Bronchial epithelial cell (primary cell): ENCODE results near the gene TNC. TPM values are rescaled to one million over a fixed set of nuclear protein-coding genes. Genes with fewer than 3 reads are reported as not detected.
A peak's percentile ranks its signal among the peaks of the same experiment; 100 is the strongest.

Experiments
- DNase-seq: peaks from one replicate; pipeline ENCODE4 v3.0.0-alpha.2; 2010; ENCODE audit warnings: low read depth
- FAIRE-seq: peaks from 2 replicates; lab custom pipeline; 2011; peaks lifted over from hg19 to GRCh38; lab: Jason Lieb, UNC
- H3K27me3 ChIP-seq: 2 replicates; pipeline ENCODE4 v1.5.1; 2011; ENCODE audit warnings: low read length; ENCODE audit not compliant: control insufficient read depth, insufficient read depth
- H3K36me3 ChIP-seq: 2 replicates; pipeline ENCODE4 v1.5.1; 2011; ENCODE audit warnings: low read length; ENCODE audit not compliant: control insufficient read depth, insufficient read depth
- H3K4me3 ChIP-seq: 2 replicates; pipeline ENCODE4 v1.5.1; 2011; ENCODE audit warnings: mild to moderate bottlenecking, low read depth, low read length, control low read depth
- total RNA-seq: library from RNA; depleted of rRNA; stranded (reverse); fragments of >200 nt; gene quantifications from 2 replicates; pipeline ENCODE4 v1.2.1, GENCODE V29; 2014
- TF ChIP-seq, protein P1 (sequence below): IDR thresholded peaks from 2 replicates; pipeline ENCODE4 v1.5.1; 2011; ENCODE audit warnings: mild to moderate bottlenecking, moderate library complexity, low read length, control low read depth, inconsistent platforms; ENCODE audit not compliant: insufficient read depth, severe bottlenecking

The TNC gene
- total RNA-seq: 124 and 204 TPM in 2 replicates

DNA sequence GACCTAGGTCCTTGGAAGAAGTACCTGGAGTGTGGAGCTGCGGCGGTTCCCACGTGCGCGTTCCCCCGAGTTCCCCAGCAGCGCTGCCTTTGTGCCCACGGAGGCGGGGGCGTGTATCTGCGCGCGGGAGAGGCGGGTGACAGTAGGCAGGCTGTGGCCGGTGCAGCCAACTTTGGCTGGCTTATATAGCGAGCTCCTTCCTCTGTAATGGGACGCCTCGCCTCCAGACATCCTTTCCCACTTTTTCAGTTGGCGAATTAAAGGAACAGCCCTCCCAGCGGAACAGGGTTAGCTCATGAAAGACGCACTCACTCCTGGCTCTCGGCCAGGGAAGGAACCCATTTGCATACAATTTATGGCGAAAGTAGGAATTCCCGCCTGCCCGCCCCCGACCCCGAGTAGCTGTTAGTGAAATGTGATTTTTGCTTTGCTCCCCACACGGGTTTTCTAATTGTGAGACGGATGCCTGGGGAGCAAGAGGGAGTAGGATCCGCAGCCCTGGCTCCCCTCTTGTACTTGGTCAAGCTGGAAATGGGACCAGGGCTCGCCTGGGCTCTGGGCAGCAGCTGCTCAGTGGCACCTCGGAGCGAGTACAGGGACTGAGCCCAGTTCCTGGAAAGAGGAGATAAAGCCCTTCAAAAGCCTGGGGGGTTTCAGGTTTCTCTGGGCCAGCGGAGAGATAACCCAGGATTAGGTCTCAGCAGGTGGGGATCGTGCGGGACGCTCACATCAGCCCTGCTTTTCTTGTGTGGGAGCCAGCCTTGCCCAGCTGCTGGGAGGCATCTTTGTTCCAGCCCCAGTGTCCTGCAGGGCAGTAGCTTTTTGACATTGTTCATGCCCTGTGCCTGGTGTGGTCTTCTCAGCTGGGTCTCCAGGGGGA lies at the start of gene TNC:
Gene TNC, minus strand, starts transcription at position 159 of the 880 bp plus-strand sequence. CDS start 27,139 bp downstream, outside the sequence.
- Histone ChIP-seq H3K4me3 (peak within 1 kb of the TSS; percentile 44), H3K36me3 (no peaks in the 10 kb centered on the region), H3K27me3 (no peaks in the 10 kb centered on the region)
- TF ChIP-seq, protein P1, sequence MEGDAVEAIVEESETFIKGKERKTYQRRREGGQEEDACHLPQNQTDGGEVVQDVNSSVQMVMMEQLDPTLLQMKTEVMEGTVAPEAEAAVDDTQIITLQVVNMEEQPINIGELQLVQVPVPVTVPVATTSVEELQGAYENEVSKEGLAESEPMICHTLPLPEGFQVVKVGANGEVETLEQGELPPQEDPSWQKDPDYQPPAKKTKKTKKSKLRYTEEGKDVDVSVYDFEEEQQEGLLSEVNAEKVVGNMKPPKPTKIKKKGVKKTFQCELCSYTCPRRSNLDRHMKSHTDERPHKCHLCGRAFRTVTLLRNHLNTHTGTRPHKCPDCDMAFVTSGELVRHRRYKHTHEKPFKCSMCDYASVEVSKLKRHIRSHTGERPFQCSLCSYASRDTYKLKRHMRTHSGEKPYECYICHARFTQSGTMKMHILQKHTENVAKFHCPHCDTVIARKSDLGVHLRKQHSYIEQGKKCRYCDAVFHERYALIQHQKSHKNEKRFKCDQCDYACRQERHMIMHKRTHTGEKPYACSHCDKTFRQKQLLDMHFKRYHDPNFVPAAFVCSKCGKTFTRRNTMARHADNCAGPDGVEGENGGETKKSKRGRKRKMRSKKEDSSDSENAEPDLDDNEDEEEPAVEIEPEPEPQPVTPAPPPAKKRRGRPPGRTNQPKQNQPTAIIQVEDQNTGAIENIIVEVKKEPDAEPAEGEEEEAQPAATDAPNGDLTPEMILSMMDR: no peak
- FAIRE-seq (no peak), DNase-seq (peak; percentile 76)

DNA sequence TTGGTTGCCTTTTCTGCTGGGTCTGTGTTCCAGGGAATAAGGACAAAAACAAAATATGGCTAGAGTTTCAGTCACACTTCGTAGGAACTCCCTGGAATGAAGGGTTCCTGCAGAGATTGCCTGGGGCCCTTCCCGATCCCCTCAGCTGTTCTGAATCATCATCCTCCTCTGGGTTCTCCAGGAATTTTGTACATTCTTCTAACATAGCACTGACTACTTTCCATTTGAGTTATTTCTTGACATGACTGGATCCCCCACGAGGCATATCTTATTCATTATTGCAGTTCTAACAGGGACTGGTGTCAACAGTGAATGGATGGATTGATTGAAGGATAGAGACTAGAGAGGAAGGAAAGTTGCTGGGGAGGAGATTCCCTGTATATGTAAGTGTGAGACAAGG lies 49.2 kb upstream of the TNC start:
- DNase-seq (peak; percentile 88), FAIRE-seq (no peak)
- TF ChIP-seq, protein P1: no peak
- H3K36me3 ChIP-seq: no peaks in the 10 kb centered on the region
- no peaks in the 10 kb centered on the region for H3K27me3 ChIP-seq
- no peak overlapping the region for H3K4me3 ChIP-seq

DNA sequence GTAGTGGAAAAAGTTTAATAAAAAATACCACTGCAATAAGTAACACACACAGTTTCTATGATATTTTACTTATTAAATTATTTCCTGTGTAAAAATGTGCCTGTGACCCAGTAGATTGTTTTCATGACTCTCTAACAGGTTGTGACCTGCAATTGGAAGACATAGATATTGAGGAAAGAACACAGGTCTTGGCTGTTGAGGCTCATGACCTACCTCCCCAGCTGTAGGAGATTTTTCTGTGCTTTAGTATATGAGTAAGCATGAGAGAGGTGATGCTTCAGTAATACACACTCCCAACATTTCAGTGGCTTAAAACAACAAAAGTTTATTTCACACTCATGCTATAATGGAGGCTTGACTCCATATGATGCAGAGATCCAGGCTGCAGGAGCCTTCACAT lies 47.3 kb upstream of the TNC start:
- TF ChIP-seq, protein P1: no peak
- Histone ChIP-seq H3K27me3 (no peaks in the 10 kb centered on the region), H3K36me3 (no peaks in the 10 kb centered on the region), H3K4me3 (no peak overlapping the region)
- FAIRE-seq (no peak), DNase-seq (peak; percentile 62)

DNA sequence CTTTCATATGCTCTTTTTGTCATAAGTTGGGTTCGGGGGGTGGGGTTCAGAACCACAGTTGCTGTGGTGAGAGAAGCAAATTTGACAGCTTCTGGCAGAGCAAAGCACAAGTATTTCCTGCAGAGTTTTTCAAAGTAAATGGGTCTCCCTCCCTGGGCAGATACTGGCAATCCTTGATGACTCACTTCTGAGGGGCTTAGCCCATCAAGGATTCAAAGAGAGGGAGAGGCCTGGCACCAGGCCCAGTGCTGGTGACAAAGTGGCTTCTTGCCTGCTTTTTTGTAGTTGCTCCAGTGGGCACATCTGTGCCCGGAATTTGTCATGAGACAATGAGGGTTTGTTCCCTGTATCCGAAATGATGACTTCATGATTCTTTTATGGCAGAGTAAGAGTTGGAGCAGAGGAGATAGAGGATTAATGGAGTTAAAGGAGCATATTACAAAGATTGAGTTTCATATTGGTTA lies 46.6 kb upstream of the TNC start:
- no peak overlapping the region for H3K4me3 ChIP-seq
- no peaks in the 10 kb centered on the region for H3K27me3 ChIP-seq
- H3K36me3 ChIP-seq: no peaks in the 10 kb centered on the region
- peak; percentile 30 for DNase-seq
- TF ChIP-seq, protein P1: no peak
- no peak for FAIRE-seq

DNA sequence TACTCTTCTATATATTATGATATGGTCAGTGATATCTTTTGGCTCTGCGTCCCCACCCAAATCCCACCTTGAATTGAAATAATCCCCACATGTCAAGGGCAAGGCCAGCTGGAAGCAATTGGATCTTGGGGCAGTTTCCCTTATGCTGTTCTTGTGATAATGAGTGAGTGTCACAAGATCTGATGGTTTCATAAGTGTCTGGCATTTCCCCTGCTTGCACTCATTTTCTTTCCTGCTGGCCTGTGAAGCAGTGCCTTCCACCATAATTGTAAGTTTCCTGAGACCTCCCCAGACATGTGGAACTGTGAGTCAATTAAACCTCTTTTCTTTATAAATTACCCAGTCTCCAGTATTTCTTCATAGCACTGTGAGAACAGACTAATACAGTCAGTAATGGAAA lies 45.0 kb upstream of the TNC start:
- Histone ChIP-seq H3K36me3 (no peaks in the 10 kb centered on the region), H3K27me3 (no peaks in the 10 kb centered on the region), H3K4me3 (no peak overlapping the region)
- FAIRE-seq (no peak), DNase-seq (no peak)
- TF ChIP-seq, protein P1: no peak

DNA sequence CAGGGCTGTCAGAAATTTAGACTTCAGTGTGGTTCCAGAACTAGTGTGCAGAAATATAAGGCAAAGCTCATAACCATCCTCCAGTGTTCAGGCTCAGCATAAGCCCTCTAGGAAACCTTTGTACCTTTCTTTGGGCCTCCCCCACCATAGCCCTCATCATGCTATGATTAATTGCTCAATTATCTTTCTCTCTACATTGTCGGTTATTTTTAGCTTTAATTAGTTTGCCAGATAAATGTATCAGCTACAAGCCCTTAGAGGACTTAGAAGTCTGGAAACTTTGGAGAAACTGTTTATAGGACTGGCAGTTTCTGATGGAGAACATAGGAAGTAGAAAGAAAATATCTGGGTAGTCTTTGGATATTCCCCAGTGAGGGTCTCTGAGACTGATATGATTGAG lies 43.5 kb upstream of the TNC start:
- no peaks in the 10 kb centered on the region for H3K27me3 ChIP-seq
- TF ChIP-seq, protein P1: no peak
- H3K4me3 ChIP-seq: no peak overlapping the region
- DNase-seq: no peak
- no peaks in the 10 kb centered on the region for H3K36me3 ChIP-seq
- FAIRE-seq: no peak
